ENCODE measurements around the gene ANKRD63.

DNA sequence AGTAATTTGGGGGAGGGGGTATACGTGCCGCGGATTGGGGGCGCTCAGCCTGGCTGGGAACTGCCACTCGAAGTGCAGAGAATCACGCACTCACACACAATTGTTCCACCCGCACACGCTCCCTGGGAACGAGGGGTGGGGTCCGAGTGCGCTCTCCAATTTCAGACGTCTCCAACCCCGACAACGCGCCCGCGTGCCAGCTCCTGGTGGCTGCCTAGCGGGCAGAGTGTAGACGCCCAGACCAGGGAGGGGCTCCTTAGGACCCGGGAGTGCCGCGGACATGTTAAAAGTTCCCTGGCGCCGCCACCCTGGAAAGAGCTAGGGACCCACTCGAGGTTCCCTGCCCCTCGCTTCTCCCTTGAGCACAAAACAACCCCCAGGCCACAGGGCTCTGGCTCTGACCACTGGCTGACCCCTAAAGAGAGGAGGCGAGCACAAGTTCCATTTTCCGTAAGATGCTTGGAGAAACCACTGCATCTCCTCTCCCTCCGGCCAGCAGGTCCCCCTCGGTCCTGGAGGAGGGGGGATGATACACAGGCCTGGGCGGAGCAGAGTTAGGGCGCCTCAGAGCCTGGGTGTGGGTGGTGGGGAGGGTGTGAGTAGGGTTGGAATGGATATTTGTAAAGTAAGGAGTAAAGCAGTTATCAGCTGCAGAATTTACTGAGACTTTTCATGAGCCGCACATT, 894 bp upstream of the ANKRD63 start:
- TF ChIP-seq, protein P1, sequence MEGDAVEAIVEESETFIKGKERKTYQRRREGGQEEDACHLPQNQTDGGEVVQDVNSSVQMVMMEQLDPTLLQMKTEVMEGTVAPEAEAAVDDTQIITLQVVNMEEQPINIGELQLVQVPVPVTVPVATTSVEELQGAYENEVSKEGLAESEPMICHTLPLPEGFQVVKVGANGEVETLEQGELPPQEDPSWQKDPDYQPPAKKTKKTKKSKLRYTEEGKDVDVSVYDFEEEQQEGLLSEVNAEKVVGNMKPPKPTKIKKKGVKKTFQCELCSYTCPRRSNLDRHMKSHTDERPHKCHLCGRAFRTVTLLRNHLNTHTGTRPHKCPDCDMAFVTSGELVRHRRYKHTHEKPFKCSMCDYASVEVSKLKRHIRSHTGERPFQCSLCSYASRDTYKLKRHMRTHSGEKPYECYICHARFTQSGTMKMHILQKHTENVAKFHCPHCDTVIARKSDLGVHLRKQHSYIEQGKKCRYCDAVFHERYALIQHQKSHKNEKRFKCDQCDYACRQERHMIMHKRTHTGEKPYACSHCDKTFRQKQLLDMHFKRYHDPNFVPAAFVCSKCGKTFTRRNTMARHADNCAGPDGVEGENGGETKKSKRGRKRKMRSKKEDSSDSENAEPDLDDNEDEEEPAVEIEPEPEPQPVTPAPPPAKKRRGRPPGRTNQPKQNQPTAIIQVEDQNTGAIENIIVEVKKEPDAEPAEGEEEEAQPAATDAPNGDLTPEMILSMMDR (IDR thresholded peaks at IDR 0.05; ENCODE audit: low read depth, low read length, poor library complexity, severe bottlenecking): no peak
- no peak for TF ChIP-seq EZH2phosphoT487 (IDR thresholded peaks at IDR 0.05; ENCODE audit: borderline replicate concordance, low read length)
